ENCODE results near the gene CENPN. TPM values are rescaled to one million over a fixed set of nuclear protein-coding genes. Genes with fewer than 3 reads are reported as not detected.

CENPN gene
- total RNA-seq, 1 experiment from 2014 or later, result 63.1 TPM

GRCh38 chr16:80981103-80981502 is 25.9 kb upstream of the CENPN start:
- Histone ChIP-seq H3K4me3 (ENCODE audit: low read length) (no peak overlapping the region), H4K20me1 (ENCODE audit: low read length) (no peaks in the 10 kb centered on the region), H3K4me2 (ENCODE audit: low read length) (no peak overlapping the region), H3F3A (ENCODE audit: low read length, unreplicated experiment) (no peaks in the 10 kb centered on the region), H3K9me3 (ENCODE audit: low read length) (no peaks in the 10 kb centered on the region), H3K9me2 (replicated peaks; ENCODE audit: low read length) (no peaks in the 10 kb centered on the region), H3K79me2 (ENCODE audit: low read length) (peaks cover 9% of the 10 kb centered on the region; the same call in 1 of the 2 replicates), H3K9ac (ENCODE audit: low read length) (no peak overlapping the region), H3K4me1 (ENCODE audit: insufficient read depth, low read length) (peaks cover 9% of the 10 kb centered on the region), H3K27me3 (ENCODE audit: low read length) (no peaks in the 10 kb centered on the region), H3K27ac (ENCODE audit: low read length) (no peak overlapping the region), H3K36me3 (ENCODE audit: low read depth, low read length) (no peaks in the 10 kb centered on the region; the same call in 1 of the 2 replicates), H2AFZ (ENCODE audit: low read length) (no peak overlapping the region)
- intact Hi-C loops (cut with micrococcal nuclease), result no loop called here
- DNase-seq (no peak), ATAC-seq (no peak)
- ChIA-PET CTCF (no interaction called here), POLR2A (ENCODE audit: unreplicated experiment) (no interaction called here)
- TF ChIP-seq EZH2phosphoT487 (IDR thresholded peaks at IDR 0.05; ENCODE audit: borderline replicate concordance, low read length) (no peak), EZH2 (IDR thresholded peaks at IDR 0.05; ENCODE audit: low read length, unreplicated experiment) (no peak)
- no TSS peak for BruUV-seq (replicated peaks)

GRCh38 chr16:80982646-80983045 is 24.4 kb upstream of the CENPN start:
- BruUV-seq (replicated peaks), result no TSS peak
- ATAC-seq (no peak), DNase-seq (no peak)
- Histone ChIP-seq H3K36me3 (ENCODE audit: low read depth, low read length) (no peaks in the 10 kb centered on the region; the same call in 1 of the 2 replicates), H3K79me2 (ENCODE audit: low read length) (peaks cover 17% of the 10 kb centered on the region; the same call in 1 of the 2 replicates), H3K4me1 (ENCODE audit: insufficient read depth, low read length) (peaks cover 4% of the 10 kb centered on the region; the same call in 1 of the 2 replicates), H3K27me3 (ENCODE audit: low read length) (no peaks in the 10 kb centered on the region), H3K9ac (ENCODE audit: low read length) (no peak overlapping the region), H3K4me3 (ENCODE audit: low read length) (no peak overlapping the region), H3F3A (ENCODE audit: low read length, unreplicated experiment) (no peaks in the 10 kb centered on the region), H3K27ac (ENCODE audit: low read length) (no peak overlapping the region), H3K9me2 (replicated peaks; ENCODE audit: low read length) (no peaks in the 10 kb centered on the region), H3K4me2 (ENCODE audit: low read length) (no peak overlapping the region), H3K9me3 (ENCODE audit: low read length) (no peaks in the 10 kb centered on the region), H4K20me1 (ENCODE audit: low read length) (no peaks in the 10 kb centered on the region), H2AFZ (ENCODE audit: low read length) (no peak overlapping the region)
- no peak for TF ChIP-seq EZH2phosphoT487 (IDR thresholded peaks at IDR 0.05; ENCODE audit: borderline replicate concordance, low read length)
- TF ChIP-seq, protein P1, sequence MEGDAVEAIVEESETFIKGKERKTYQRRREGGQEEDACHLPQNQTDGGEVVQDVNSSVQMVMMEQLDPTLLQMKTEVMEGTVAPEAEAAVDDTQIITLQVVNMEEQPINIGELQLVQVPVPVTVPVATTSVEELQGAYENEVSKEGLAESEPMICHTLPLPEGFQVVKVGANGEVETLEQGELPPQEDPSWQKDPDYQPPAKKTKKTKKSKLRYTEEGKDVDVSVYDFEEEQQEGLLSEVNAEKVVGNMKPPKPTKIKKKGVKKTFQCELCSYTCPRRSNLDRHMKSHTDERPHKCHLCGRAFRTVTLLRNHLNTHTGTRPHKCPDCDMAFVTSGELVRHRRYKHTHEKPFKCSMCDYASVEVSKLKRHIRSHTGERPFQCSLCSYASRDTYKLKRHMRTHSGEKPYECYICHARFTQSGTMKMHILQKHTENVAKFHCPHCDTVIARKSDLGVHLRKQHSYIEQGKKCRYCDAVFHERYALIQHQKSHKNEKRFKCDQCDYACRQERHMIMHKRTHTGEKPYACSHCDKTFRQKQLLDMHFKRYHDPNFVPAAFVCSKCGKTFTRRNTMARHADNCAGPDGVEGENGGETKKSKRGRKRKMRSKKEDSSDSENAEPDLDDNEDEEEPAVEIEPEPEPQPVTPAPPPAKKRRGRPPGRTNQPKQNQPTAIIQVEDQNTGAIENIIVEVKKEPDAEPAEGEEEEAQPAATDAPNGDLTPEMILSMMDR (conservative IDR thresholded peaks at IDR 0.05; ENCODE audit: low read depth, low read length), result no peak
- no peak for TF ChIP-seq EZH2 (IDR thresholded peaks at IDR 0.05; ENCODE audit: low read length, unreplicated experiment)
- intact Hi-C loops (cut with micrococcal nuclease), result no loop called here
- CTCF ChIA-PET, result no interaction called here
- POLR2A ChIA-PET (ENCODE audit: unreplicated experiment), result no interaction called here

DNA sequence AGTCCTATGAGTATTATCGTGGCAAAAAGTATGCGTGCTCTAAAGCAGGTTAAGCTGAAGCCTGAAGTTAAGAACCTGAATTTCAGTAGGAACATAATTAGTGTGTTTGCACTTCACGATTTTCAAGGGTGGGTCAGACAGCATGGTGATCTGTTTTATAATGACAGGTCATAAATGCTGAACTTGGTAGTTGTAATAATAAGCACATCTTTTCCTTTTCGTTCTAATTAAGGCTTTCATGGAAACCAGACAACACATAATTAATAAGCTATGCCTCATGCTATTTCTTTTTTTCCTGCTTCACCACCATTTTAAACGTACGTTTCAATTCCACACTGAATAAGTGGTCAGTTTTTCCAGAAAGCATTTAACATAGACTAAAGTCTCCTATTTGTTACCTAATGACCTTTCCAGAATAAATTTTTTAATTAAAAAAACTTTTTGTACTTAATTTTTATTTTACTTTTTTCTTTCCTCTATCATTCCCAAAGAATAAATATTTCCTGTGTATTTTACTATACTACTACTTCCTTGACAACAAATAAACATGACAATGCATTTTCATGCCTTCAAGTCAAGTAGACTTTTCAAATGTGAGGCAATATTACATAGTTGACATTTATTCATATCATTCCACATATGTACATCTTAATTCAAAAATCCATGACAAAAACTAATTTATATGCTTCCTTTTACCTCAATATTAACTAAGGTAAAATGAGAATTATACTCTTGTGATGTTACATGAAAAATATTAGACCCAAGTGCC is 22.7 kb upstream of the CENPN start:
- no peak overlapping the region for H3K27ac ChIP-seq (ENCODE audit: low read length)
- no TSS peak for BruUV-seq (replicated peaks)

More for the DNA sequence above, 22.7 kb upstream of the CENPN start:
- H4K20me1 ChIP-seq (ENCODE audit: low read length), result no peaks in the 10 kb centered on the region
- ATAC-seq (no peak), DNase-seq (no peak)
- no peaks in the 10 kb centered on the region for H3K4me1 ChIP-seq (ENCODE audit: insufficient read depth, low read length)
- no peak overlapping the region for H3K9ac ChIP-seq (ENCODE audit: low read length)
- H3K9me3 ChIP-seq (ENCODE audit: low read length), result no peaks in the 10 kb centered on the region
- H3K36me3 ChIP-seq (ENCODE audit: low read depth, low read length), result no peaks in the 10 kb centered on the region; the same call in 1 of the 2 replicates
- H3K4me3 ChIP-seq (ENCODE audit: low read length), result no peak overlapping the region
- H3K9me2 ChIP-seq (replicated peaks; ENCODE audit: low read length), result no peaks in the 10 kb centered on the region
- intact Hi-C loops (cut with micrococcal nuclease), result no loop called here
- ChIA-PET POLR2A (ENCODE audit: unreplicated experiment) (no interaction called here), CTCF (no interaction called here)
- peaks cover 29% of the 10 kb centered on the region; the same call in 1 of the 2 replicates for H3K79me2 ChIP-seq (ENCODE audit: low read length)
- H3K4me2 ChIP-seq (ENCODE audit: low read length), result no peak overlapping the region
- no peak overlapping the region for H2AFZ ChIP-seq (ENCODE audit: low read length)
- H3F3A ChIP-seq (ENCODE audit: low read length, unreplicated experiment), result no peaks in the 10 kb centered on the region
- no peaks in the 10 kb centered on the region for H3K27me3 ChIP-seq (ENCODE audit: low read length)
- TF ChIP-seq EZH2 (IDR thresholded peaks at IDR 0.05; ENCODE audit: low read length, unreplicated experiment), result no peak
